GM18508 (cell line): Measurements from ENCODE around the gene CSNK2A1.
"Not testable (repeated sequence)": the region's sequence is repeated elsewhere in the genome, so short reads cannot be mapped to it uniquely, and the experiment has no call there.

ENCODE experiments used
- ATAC-seq: cut with Tn5 transposase; IDR thresholded peaks from one replicate; pipeline ENCODE4 v1.9.1; 2021; ENCODE audit warnings: moderate number of reproducible peaks; ENCODE audit not compliant: insufficient read depth, unreplicated experiment

The CSNK2A1 gene

GRCh38 chr20:543369-544152 is at the start of gene CSNK2A1:
Gene CSNK2A1 (minus strand): TSS chr20:543790. CDS start chr20:508551, 35,239 bp downstream.
- peak; percentile 74 for ATAC-seq

DNA sequence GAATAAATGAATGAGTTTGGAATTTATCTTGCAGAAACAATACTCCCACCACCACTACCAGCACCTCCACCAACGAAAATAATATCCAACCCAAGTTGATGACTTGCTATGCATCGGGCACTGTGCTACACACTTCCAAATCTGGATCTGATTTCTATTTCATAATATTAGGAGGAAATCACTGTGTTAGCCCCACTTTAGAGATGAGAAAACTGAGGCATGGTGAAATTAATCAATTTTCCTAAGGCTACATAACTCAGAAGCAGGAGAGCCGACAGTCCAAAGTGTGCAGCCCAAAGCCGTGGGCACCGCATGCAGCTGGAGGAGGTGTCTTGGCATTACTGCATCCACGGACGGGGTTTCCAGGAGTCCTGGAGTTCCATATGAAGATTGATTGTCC is 48.9 kb upstream of the CSNK2A1 start:
- ATAC-seq = no peak

DNA sequence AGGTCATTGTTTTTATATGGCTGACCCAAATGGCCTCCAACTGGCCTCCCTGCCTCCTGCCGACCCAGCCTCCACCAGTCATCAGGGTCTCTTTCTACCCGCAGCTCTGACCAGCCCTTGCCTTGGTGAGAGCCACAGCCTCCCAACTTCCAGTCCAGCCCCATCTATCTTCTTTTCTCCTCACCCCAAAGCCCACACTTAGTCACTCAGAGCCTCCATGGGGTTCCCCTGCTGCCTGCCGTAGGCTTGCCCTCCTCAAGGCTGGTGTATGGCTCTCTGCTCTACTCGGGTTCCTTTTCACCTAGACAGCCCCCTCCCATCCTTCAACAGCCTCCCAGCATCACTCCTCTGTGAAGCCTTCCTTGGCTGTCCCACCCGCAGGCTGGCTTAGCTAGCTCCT is 48.4 kb upstream of the CSNK2A1 start:
- ATAC-seq = no peak

DNA sequence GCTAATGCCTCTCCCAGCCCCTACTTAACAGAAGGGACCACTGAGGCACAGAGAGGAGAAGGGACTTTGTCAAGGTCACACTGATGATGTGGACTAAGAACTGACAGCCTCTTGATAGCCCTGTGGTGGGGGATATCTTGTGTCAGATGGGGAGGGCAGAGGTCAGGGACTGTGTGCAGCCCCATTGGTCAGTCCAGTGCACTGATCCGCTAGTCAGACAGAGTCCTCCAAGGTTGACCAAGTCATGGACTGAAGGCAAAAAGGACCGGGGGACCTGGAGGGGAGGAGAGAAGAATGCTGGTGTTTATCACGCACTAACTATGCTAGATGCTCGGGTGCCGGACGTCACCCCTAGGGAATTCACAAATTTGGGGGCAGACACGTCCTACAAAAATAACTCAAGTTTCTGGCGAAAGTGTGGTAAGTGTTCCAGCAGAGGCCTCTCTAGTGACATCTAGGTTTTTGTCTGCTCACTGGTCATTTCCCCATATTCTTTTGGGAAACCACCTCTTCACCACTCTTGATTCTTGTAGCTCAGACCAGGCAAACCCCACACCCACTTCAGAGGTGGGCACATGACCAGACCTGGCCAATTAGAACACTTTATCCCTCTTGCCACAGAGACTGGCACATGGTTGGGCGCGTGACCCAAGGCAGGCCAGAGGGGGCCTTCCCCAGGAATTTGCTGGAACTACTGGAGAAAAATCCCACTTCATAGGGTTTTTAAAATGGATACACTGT is 45.5 kb upstream of the CSNK2A1 start:
- ATAC-seq = no peak

DNA sequence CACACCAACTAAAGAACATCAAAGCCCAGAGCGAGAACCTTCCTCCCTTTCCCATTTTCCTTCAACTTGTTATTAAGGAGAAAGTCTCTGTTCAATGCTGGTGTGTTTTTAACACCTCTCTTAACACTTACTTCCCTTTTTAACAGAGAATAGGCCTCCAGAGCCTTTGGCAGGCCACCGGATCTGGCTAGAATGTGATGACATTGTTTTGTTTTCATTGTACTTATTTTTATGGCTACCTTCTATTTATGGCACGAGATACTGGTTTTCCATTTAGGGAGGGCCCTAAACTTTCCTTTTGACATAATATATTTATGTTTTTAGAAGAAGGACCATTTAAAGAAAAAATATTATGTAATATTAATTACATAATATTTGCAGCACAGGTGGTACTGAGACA is 44.9 kb upstream of the CSNK2A1 start:
- ATAC-seq = no peak

GRCh38 chr20:584971-585301 is 41.3 kb upstream of the CSNK2A1 start:
- ATAC-seq = no peak

DNA sequence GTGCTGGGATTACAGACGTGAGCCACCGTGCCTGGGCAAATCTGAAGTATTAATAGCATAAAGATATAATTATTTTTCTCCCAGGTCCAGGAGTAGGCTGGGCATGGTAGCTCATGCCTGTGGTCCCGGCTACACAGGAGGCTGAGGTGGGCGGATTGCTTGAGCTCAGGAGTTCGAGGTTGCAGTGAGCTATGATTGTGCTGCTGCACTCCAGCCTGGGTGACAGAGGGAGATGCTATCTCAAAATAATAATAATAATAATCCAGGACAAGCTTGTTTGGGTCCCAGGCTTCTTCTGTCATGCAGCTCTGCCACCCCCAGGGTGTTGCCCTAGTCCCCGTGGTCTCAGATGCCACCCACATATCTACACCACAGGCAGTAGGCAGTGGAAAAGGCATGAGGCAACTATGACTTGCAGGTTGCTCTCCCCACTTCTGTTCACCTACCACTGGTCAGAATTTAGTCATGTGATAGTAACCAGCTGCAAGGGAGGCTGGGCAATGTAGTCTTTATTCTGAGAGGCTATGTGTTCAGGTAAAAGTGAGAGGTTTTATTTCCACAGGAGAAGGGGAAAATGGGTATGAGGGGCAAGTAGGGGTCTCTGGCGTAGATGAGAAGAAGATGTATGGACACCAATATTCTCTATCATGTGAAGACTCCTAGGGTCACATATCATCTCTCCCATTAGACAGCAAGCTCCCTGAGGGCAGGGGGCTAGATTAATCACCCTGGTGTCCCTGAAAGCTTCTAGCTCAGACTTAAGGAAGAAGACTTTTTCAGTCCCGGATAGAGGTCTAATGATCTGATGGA is 40.8 kb upstream of the CSNK2A1 start:
- no peak for ATAC-seq

- ATAC-seq = no peak
These were observed 38.6 kb upstream of the CSNK2A1 start for GRCh38 chr20:582204-582603.

- not testable (repeated sequence) for ATAC-seq
These were observed 35.5 kb upstream of the CSNK2A1 start for GRCh38 chr20:578940-579690.

DNA sequence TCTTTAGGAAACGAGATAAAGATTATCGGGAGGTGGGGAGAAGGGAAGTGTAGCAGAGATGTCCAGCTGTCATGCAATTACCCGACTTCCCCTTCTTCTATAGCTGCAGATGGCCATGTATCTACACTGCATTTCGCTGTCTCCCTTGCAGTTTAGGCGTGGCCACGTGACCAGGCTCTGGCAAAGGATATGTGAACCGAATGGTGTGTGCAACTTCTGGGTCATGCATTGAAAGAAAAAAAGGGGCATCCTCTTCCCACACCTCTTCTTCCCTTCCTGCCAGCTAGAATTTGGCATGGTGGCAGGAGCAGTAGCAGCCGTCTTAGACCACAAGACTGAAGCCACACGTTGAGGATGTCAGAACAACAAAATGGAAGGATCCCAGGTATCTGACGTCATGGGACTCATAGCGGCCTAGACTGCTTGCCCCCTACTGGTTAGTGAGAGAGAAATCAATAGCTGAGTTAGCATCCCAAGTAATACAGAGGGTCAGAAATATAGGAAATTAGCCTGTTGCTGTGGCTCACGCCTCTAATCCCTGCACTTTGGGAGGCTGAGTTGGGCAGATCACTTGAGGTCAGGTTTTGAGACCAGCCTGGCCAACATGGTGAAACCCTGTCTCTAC is 33.7 kb upstream of the CSNK2A1 start:
- no peak for ATAC-seq

DNA sequence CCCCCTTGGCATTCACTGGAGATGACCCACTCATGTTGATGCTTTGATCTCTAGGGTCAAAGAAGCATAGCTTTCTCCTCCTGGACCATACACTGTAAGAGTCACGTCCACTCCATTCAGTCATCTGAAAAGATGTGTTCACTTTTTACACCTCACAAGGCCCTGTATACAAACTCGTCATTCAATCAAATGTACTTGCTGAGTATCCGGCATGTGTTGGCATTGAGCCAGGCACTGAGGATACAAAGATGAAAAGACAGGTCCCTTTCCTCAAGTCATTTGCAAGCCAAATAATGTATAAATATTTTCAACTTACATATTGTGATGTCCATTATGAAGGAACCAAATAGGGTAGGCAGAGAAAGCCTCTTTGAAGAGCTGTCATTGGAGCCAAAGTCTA is 32.6 kb upstream of the CSNK2A1 start:
- no peak for ATAC-seq

DNA sequence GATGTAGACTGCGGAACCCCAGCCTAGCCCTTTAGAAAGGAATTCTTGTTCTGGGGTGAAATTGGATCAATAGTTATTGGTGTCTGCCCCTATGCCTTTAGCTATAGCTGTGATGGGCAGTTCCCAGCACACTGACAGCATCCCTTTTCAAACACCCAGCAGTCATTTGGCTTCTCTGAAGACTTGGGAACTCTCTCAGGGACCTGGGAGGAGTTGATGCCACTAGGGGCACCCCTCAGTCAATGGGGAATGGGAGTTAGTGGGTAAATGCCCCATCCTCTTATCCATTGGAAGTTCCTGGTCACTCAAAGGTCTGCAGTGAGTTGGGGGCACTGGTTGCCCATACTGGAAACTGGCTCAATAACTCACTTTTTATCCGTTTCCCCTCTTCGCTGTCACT is 31.6 kb upstream of the CSNK2A1 start:
- no peak for ATAC-seq

DNA sequence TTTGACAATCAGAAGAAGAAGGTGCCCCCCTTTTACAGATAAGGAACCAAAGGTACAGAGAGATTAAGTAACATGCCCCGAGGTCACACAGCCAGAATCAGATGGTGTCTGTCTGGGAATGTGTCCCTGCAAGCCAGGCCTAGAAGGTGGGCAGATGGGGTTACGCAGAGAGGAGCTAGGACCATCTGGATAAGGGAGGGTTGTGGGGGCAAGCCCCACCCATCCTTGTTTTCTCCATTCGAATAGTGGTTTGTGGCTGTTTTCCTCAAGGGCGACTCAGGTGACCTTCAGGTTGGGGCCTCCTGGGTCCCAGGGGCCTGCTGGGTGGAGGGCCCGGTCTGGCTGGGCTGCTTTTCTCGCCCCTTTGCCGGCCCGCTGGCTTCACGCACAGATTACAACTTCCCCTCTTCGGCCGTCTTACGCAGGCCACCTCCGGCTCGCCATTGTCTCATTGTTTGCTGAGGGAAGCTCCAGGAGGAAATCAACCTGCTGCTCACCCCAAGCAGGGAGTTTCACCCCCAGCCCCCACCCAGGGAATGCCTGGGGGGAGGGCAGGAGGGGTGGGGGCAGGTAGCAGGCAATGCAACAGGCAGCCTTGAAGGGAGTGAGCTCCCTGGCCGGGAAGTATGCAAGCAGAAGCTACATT is 30.8 kb upstream of the CSNK2A1 start:
- no peak for ATAC-seq

DNA sequence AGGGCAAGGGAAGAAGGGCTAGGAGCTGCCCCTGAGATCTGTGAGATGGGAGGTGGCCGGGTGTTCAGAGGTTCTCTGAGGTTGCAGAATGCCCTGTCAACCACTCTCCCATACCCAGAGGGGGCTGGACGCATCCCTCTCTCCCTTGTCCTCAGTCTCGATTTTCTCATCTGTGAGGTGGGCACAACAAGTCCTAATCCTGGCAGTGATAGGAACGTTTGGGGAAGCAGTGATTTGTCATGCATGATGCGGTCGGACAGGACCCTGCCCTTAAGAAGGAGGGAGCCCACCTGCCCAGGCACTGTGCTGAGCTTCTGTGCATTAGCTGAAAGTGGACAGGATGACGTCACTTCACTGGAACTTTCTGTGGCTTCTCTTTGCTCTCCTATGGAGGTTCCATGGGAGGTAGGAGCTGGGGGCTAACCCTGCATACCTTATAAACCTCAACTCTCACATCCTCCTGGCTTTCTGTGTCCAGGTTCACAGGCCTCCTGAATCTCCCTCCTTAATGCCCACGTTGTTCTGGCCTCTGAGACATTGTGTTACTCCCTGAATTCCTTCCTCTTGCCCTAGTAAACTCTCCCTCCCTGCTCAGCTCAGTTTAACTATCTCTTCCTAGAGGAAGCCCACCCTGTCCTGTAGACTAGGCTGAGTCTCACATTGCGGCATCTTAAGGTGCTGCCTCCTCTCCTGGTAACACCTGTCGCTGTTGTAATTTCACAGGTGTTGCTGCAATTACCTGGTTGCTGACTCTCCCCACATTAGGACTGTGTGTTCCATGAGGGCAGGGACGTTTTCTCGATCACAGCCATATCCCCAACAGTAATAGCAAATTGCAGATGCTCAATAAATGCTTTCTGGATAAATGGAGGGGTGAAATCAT is 30.1 kb upstream of the CSNK2A1 start:
- ATAC-seq = no peak

DNA sequence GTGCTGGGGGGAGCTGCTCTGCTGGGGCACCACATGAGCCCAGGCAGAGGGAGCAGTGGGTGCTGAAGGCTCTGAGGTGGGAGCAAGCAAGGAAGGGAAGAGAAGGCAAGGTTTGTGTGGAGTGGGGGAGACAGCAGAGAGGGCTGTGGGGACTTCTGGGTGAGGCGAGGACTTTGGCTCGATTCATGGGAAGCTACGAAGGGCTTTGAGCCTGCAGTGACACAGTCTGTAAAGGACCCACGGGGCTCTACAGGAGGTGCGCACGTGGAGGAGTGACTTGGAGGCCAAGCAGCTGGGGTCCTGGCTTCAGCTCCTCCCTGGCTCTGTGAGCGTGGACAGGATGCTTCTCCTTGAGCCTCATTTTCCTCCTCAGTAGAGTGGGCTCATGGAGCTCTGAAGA is 29.1 kb upstream of the CSNK2A1 start:
- ATAC-seq = no peak

- ATAC-seq = no peak
These were observed 28.3 kb upstream of the CSNK2A1 start for GRCh38 chr20:571754-572441.

GRCh38 chr20:568673-569415 is 25.3 kb upstream of the CSNK2A1 start:
- ATAC-seq = no peak
